HG03039 (cell line): ENCODE results near the gene NDUFS3.
"Not testable (repeated sequence)": the region's sequence is repeated elsewhere in the genome, so short reads cannot be mapped to it uniquely, and the experiment has no call there.

ENCODE experiments used
- ATAC-seq: cut with Tn5 transposase; IDR thresholded peaks from one replicate; pipeline ENCODE4 v1.9.1; 2021; ENCODE audit warnings: mild to moderate bottlenecking, moderate library complexity; ENCODE audit not compliant: unreplicated experiment

The NDUFS3 gene

GRCh38 chr11:47578524-47579494, at the start of gene NDUFS3, which contains the start of gene KBTBD4:
NDUFS3 (plus strand) TSS chr11:47579074; CDS start chr11:47579092, 18 bp downstream.
KBTBD4 (minus strand) TSS chr11:47578970; CDS start chr11:47578951, 19 bp downstream.
- ATAC-seq, result peak; percentile 91

- ATAC-seq, result no peak
Observed at GRCh38 chr11:47529951-47530350, 48.9 kb upstream of the NDUFS3 start.

DNA sequence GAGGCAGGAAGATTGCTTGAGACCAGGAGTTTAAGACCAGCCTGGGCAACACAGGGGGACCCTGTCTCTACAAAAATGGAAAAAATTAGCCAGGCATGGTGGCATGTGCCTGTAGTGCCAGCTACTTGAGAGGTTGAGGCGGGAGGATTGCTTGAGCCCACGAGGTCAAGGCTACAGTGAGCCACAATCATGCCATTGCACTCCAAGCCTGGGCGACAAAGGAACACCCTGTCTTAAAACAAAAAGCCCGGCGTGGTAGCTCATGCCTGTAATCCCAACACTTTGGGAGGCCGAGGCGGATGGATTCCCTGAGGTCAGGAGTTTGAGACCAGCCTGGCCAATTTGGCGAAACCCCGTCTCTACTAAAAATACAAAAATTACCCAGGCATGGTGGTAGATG, 48.2 kb upstream of the NDUFS3 start:
- not testable (repeated sequence) for ATAC-seq

GRCh38 chr11:47531666-47532065, 47.2 kb upstream of the NDUFS3 start:
- ATAC-seq, result no peak

DNA sequence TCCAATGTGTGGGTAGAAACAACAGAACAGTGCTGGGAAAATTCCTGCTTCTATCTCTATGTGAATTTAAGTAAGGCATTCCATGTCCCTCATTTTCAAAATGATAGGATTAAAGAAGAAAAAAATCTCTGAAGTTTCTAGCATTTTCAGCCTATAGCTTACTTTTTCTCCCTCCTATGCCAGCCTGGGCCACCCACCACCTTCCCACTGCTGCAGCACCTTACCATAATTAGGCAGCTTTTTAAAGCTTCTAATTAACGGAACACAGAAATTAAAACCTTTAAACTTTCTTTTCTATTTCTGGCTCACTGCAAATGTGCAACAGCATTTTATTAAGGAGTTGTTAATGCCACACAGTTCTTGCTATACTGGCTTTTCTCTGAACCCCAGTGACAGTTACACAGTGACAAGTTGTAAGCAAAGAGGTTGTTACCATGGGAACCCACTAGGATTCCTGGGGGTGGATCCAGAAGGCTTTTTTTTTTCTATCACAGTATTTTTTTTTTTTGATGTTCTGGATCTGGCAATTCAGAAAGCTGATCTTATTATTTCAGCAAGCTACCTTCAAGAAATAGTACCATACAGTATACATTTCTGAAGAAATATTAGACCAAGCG, 46.2 kb upstream of the NDUFS3 start:
- no peak for ATAC-seq

- no peak for ATAC-seq
Observed at GRCh38 chr11:47533690-47534151, 45.2 kb upstream of the NDUFS3 start.

GRCh38 chr11:47534704-47535251, 44.1 kb upstream of the NDUFS3 start:
- ATAC-seq, result no peak

DNA sequence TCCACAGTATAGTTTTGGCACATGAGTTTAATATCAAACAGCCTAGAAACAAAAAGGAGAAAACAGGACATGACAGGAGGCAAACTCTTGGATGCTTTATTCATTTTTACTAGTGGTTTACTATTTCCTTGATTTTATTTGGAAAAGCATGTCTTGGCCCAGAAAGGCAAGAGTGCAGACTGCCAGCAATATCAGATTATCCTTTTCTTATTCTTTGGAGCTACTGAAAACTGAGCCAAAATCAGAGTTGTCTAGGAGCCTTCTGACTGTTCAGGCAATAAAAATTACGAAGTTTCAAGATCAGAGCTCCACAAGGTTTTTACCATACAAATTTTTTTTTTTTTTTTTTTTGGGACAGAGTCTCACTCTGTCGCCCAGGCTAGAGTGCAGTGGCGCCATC, 42.0 kb upstream of the NDUFS3 start:
- ATAC-seq, result no peak

GRCh38 chr11:47538741-47539565, 39.9 kb upstream of the NDUFS3 start:
- no peak for ATAC-seq

DNA sequence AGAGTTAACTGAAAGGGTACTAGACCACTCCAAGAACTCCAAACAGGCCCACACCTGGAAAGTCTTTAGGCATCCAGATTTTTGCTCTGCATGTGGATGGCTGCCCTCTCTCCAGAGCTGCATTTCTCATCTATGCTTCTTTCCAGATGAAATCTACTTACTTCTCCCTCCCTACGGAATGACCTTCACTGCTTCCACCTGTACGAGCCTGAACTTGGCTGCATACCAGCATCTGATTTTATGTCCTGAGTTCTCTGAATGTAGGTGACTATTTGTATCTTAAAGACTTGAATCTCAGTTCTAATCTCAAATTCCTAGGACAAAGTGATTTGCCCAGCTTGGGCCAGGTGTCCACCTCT, 39.2 kb upstream of the NDUFS3 start:
- no peak for ATAC-seq

DNA sequence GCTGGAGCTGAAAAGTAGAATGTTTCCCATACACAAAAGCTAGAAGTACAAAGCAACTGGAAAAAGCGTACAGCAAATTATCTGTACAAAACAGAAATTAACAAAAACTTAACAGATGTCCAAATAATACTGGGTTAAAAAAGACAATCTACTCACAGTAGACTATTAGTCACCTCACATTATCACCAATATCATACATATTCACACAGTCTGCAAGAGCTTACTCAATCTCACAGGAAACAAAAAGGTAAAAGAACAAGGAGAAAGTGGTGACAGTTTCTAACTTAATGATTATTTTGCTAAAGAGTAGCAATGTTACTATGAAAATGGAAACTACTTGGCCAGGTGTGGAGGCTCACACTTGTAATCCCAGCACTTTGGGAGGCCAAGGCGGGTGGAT, 37.8 kb upstream of the NDUFS3 start:
- ATAC-seq, result no peak

GRCh38 chr11:47545298-47545697, 33.6 kb upstream of the NDUFS3 start:
- no peak for ATAC-seq

- ATAC-seq, result not testable (repeated sequence)
Observed at GRCh38 chr11:47546274-47546673, 32.6 kb upstream of the NDUFS3 start.

DNA sequence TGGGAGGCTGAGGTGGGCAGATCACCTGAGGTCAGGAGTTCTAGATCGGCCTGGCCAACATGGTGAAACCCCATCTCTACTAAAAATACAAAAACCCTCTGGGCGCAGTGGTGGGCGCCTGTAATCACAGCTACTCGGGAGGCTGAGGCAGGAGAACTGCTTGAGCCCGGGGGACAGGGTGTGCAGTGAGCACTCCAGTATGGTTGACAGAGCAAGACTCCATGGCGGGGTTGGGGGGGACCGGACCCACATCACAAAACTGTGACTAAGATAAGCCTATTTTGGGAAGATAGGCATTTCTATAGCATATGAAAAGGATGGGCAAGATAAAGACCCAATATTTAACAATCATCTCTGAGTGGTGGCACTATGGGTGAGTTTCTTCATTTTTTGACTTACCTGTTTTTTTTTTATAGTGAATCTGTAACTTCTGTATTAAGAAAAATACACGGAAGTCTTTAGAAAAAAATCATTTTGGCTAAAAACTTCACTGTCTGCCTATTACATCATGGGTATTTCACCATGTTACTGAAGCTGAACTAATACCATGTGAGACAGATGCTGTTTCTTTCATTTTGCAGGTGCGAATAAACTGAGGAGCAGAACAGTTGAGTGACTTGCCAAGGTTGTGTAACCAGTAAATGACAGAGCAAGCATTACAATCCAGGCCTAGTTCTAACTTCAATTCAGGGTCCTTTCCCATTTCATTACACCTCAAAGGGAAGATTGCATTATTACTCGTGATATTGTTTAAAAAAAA, 28.4 kb upstream of the NDUFS3 start:
- ATAC-seq, result no peak

GRCh38 chr11:47551086-47551485, 27.8 kb upstream of the NDUFS3 start:
- no peak for ATAC-seq

DNA sequence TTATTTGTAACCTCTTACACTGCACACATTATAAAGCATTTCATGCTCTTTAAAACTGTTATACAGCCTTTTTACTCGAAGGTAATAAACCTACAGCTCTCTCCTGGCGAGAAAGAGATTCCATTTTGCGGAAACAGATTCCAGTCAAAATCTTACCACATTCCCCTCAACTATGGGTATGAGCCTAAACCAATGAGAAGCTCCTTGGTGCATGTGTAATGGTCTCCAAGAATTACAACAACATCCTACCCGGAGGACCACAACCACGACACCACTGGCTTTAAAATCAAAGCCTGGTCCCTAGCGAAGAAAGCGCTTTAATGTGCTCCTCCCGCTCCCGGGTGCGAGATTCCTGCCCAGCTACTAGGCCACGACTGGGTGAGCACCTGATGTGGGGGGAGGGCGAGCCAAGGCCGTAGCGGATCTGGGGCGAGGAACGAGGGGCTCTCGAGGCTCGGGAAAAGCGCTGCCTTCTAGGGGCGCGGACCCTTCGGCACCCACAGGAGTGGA, 26.8 kb upstream of the NDUFS3 start:
- peak; percentile 7 for ATAC-seq

- ATAC-seq, result peak; percentile 88
Observed at GRCh38 chr11:47552566-47553405, 26.1 kb upstream of the NDUFS3 start, which contains the start of gene CELF1. CELF1 (minus strand) TSS chr11:47553132; CDS start chr11:47499523, 53,609 bp downstream.

DNA sequence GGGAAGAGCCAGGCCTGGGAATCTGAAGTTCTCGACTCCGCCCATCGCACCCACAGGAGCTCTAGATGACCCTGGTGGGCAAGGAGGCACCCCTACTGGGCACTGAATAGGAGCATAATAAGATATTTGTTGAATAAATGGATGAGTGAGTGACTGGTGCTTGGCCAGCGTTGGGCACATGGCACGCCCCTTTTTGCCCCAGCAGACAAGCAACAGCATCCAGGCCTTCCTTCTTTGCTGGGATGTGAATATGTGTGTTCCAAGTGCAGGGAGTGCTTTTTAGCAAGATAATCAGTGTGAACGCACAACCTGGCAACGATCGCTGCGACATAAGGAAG, 25.5 kb upstream of the NDUFS3 start:
- ATAC-seq, result peak; percentile 23

DNA sequence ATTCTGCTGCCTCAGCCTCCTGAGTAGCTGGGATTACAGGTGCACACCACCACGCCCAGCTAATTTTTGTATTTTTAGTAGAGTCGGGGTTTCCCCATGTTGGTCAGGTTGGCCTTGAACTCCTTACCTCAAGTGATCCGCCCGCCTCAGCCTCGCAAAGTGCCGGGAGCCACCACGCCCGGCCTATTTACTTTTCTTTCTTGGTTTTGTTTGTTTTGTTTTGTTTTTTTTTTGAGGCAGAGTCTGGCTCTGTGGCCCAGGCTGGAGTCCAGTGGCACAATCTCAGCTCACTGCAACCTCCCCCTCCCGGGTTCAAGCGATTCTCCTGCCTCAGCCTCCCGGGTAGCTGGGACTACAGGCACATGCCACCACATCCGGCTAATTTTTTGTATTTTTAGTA, 21.9 kb upstream of the NDUFS3 start:
- ATAC-seq, result not testable (repeated sequence)
